ENCODE data around the gene RSRC1.
"Not testable (repeated sequence)": the region's sequence is repeated elsewhere in the genome, so short reads cannot be mapped to it uniquely, and the experiment has no call there.

The RSRC1 gene

DNA sequence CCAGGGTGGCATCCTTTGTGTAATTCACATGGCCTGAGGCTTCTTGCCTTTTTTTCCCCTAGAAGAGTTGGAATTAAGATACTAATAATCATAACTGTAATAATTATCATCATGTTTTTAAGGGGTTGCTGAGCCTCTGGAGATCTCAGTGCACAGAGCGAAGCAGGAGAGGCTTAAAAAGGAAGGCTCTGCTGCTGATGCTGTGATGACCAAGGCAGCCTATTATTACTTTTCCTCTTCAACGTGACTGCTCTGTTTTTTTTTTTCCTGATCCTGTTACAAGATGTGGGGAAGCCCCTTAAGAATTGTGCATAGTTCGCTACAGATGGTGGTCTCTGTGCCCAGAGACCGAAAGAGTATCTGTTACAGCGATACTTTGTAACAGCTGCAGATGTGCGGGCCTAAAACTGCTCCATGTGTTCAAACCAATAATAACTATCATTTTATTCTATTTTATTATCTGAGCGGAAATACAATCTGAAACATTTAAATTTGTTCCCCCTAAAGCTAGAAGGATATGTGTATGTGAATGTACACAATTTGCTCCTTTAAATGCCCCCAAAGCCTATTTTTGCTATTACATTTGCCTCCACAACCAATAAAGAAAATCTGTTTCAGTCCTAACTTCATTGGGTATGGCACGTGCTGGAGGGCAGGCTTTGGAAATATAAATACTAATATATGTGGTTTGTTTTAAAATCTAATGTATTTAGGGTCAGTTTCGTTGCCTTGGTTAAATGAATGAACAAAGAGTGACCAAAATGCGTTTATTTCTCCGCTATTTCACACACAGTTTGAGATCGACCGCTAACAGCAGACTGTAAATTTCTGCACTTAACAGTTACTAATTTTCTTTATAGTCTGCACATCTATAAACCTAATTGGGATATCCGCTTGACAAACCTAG lies 8.3 kb upstream of the RSRC1 start:
- DNase-seq, result no peak

DNA sequence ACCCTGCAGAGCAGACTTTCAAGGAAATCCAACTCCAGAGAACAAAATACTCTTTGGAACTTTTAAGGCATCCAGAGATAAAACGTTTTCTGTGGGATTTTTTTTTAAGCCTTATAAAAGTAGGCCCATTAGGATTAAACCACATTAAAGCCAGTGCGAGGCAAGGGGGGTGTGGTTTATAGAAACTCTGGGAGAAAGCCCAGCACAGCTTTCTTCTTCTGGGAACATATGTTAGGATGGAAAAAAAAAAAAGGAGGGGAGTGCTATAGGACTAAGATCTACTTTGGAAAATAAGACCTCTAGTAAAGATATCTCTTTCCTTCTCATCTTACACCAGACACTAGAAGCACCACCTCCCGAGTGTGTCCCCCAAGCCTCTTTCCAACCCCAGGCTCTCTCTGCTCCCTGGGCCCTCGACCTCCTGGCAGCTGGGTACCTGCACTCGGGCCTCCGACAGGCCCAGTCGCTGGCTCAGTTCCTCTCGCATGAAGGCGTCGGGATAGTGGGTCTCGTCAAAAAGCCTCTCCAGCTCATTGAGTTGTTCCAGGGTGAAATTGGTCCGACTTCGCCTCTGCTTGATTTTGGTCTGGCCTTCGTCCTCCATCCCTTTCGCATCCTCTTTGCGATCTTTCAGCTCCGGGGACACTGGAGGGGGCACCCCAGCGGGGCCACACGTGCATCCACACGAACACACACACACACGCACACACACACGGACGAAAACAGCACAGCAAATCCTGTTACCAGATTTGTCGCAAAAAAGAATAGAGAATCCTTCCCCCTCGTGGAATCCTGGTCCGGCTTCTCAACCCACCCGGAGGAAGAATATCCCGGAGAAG lies 7.4 kb upstream of the RSRC1 start:
- no peak for DNase-seq

DNA sequence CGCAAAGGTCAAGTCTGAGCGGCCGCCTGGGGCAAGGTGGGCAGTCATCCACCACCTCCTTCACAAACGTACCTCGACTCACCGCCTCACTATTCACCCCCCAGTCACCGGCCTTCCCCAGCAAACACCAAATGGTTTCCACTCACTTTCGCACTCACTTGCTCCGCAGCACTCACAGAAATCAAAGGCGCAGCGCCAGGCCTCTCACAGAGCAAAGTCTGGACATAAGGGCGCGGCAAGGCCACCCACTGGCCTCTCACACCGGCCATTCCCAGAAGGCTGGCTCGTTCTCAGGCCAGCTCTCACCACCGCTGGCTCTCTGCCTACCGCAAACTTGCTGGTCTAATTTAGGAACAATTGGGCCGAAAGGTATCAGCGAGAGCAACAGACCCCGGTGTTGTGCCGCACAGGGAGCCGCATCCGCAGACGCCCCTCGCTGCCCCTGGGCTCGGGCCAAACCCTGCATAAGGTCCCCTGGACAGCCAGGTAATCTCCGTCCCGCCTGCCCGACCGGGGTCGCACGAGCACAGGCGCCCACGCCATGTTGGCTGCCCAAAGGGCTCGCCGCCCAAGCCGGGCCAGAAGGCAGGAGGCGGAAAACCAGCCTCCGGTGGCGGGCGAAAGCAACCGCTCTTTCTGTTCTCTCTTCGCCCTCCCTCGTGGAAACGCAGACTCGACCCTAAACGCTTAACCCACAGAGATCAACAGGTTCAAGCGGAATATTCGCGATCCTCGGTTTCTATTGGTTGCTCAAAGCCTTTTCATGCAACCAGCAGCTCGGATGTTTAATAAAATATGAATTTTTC lies 6.6 kb upstream of the RSRC1 start:
- no peak for DNase-seq

DNA sequence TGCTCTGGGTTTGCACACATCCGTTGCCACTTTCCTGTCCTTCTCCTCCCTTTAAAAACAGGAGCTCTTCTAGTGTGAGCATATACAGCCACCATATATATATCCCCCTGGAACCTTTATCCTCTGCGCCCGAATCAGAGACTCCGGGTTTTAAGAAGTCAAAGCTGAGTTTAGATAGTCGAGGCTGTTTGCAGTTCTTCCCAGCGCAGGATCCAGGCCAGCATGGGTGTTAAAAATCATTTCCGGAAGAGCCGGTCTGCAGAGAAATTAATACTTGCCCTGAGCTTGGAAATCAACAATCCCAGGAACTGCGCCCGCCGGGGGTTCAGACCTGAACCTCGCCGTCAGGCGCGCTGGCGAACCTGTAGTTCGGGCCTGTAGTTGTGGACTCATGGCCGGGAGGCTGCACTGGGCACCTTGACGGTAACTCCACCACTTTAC lies 6.0 kb upstream of the RSRC1 start:
- no peak for DNase-seq

DNA sequence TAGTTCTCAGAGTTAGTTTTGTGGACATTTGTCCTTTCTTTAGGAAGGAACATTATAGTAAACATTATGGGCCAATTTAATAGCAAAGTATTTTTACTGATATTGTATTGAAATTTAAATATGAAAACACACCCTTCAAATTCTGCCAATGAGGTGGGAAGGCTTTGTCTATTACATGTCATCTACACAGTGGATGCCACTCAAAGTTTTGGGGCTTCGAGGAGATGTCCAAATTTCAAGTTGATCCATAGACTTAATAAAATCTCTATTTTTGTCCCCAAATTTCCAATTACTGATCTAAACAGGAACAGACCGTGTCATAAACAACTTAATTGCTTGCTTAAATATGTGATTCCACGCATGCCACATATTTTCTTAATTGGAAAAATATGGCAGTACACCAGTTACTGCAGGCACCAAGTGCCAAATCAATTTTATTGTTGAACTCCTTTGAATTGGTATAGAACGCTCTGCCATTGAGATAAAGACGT lies 5.4 kb upstream of the RSRC1 start:
- DNase-seq, result no peak

GRCh38 chr3:158105119-158105709 lies 4.7 kb upstream of the RSRC1 start:
- no peak for DNase-seq

DNA sequence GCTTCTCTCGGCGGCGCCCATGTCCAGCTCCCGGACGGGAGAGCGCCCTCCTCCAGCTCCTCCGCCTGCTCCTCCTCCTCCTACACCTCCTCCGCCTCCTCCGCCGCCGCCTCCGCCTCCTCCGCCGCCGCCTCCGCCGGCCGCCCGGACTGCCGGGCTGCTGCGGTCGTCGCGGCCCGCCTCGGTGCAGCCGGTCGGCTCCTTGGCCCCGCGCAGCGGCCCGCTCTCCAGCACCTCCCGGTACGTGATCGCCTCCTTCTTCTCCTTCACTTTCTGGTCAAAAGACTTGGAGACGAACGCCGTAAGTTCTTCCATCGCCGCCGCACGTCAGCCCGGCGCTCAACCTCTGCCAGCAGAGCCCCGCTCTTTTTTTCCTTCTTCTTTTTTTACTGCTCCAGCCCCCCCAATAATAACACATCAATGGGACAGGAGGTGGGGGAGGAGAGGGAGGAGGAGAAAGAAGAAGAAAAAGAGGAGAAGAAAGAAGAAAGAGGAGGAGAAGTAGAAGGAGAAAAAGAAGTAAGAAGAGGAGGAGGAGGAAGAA lies 4.1 kb upstream of the RSRC1 start:
- DNase-seq, result peak; percentile 8 to 63

DNA sequence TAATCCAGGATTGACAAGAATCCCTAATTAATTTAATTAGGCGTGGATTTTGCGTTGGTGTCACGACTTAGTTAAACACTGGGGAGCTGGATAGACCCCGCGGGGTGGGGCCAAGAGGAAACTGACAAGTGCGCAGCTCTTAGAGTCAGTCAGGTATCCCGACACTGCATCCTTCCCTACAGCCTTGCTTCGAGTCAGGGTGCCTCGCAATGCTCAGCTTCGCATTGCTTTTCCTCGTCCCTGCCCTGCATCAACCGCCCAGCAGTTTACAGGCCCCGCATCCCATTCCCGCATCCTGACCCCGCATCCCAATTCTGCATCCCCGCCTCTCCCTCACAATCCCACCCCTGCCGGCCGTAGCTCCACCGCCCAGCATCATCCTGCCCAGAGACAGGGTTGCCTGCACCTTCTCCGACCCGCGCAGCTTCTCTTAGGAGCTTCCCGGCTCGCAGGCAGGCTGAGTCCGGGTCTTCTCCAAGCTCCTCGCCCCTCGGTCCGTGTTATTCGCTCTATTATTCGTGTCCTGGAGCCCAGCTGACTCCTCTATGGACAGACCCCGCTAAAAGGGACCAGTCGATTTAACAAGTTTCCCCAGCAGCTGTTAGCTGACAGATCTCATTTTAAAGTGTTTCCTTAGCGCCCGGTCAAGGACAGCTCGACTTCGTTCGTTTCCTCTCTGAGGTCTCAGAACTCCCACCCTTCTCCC lies 3.0 kb upstream of the RSRC1 start:
- DNase-seq, result peak in 1 of 2 experiments; percentile 29

GRCh38 chr3:158107605-158108444 lies 2.1 kb upstream of the RSRC1 start:
- no peak for DNase-seq

GRCh38 chr3:158108445-158108985 lies 1.4 kb upstream of the RSRC1 start:
- no peak for DNase-seq

DNA sequence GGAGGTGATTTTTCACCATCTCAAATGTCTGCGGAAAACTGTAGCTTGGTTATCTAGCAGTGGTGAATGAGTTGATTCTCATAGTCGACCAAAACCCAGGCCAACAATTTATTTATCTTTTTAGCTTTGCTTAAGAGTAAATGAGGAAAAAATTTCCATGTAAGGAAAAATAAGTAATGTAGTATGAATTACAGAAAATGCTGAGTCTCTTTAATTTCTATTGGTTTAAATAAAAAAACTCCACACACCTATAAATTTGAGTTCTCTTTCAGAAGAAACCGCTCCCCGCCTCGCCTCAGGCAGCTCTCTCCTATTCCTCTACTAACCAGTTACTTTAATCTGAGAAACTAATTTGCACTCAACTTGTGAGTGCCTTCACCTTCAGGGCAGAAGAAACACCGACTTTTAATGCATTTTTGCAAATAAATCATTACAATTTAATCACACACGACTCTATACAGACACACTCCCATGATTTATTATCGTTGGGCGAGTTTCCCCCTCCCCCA lies 540 bp upstream of the RSRC1 start:
- peak in 1 of 2 experiments; percentile 38 for DNase-seq

DNA sequence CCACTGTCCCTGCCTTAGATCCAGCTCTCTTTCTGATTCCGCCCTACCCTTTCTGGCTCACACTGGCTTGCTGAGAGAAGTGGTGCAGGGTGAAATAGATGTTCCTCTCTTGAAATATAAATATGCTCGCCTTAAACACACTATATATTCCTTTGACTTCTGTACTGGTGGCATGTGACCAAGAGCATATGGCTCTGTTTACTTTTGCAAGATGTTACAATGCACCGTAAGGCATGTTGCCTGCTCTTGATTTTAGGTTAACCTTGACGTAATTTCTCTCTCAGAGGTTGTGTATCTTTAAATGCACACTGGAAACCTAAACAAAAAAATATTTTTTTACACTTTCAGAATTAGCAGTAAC lies 749 bp downstream of the RSRC1 start:
- DNase-seq, result no peak

- DNase-seq, result no peak
These were observed 2.0 kb downstream of the RSRC1 start for GRCh38 chr3:158111861-158112260.

- not testable (repeated sequence) for DNase-seq
These were observed 3.7 kb downstream of the RSRC1 start for GRCh38 chr3:158113595-158113994.

DNA sequence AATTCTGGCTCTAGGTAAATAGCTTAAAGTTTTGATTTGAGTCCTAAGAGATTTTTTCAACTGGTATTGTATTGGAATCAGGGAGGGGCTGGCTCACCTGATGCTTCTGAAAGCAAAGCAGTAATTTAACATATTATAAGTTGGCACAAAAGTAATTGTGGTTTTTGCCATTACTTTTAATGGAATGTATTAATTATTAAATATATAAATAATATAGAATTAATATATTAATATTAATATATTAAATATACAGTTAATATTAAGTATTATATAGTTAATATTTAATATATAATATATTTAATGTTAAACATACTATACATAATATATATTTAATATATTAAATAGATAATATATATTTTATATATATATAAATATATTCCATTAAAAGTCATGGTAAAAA lies 10.4 kb downstream of the RSRC1 start:
- DNase-seq, result no peak

DNA sequence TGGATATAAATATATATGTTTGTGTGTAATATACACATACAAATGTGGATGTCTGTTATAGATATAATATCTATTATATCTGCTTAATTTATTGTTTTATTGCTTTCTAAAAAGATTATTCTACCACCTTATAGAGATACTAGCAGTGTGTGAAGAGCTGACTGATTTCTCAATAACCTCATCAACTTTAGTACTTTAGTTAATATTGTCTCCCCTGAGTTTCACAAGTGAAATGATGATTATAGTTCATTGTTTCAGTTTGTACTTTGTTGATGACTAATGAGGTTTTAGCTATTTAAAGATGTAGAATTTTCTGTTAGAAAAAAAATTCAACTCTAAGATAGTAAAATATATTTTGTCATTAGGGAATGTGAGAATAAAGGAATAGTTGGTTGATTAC lies 11.4 kb downstream of the RSRC1 start:
- DNase-seq, result no peak

GRCh38 chr3:158122721-158123120 lies 12.8 kb downstream of the RSRC1 start:
- not testable (repeated sequence) for DNase-seq

GRCh38 chr3:158127250-158128219 lies 17.6 kb downstream of the RSRC1 start:
- DNase-seq, result no peak

- no peak for DNase-seq
These were observed 18.9 kb downstream of the RSRC1 start for GRCh38 chr3:158128755-158129154.

Measured in SW 1271 (cell line).